ENCODE data around the gene TXNRD2. TPM values are rescaled to one million over a fixed set of nuclear protein-coding genes. Genes with fewer than 3 reads are reported as not detected.

TXNRD2 gene
- total RNA-seq, 1 experiment from 2014 or later, result 29.5 TPM

DNA sequence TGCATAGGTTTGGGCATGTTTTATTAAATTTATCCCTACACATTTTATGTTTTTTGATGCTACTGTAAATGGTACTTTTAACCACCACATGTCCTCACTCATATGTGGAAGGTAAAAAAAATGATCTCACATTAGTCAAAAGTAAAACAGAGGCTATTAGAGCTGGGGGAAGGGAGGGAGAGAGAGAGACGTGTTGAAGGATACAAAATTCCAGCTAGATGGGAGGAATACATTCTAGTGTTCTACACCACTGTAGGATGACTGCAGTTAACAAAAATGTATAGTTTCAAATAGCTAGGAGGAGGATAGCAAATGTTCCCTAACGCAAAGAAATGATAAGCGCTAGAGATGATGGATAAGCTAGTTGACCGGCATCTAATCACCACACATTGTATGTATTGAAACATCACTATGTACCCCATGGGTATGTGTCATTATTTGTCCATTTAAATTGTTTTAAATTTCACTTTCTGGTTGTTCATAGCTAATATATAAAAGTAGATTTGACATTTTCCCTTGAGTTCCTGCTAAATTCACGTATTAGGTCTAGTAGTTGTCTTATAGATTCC lies 77.0 kb downstream of the TXNRD2 start:
- H3K27ac ChIP-seq (ENCODE audit: low read length), result no peak overlapping the region
- no peaks in the 10 kb centered on the region for H3K27me3 ChIP-seq (ENCODE audit: control insufficient read depth, insufficient read depth, low read length)
- intact Hi-C loops (cut with micrococcal nuclease; ENCODE audit: unreplicated experiment) (no loop called here), in situ Hi-C loops (cut with HindIII; ENCODE audit: low pct_unique_long_range_greater_than_20kb, low sequenced_read_pairs) (no loop called here)
- DNase-seq (ENCODE audit: low read depth, low spot score), result no peak
- H3K4me3 ChIP-seq (ENCODE audit: low read depth in 2 of 2, low read length in 2 of 2), result no peak overlapping the region
- TF ChIP-seq SIN3A (IDR thresholded peaks at IDR 0.05; ENCODE audit: borderline replicate concordance, insufficient read depth, low read depth, low read length) (no peak), TCF7L2 (IDR thresholded peaks at IDR 0.05; ENCODE audit: low read depth, low read length) (no peak), POLR2AphosphoS5 (IDR thresholded peaks at IDR 0.05; ENCODE audit: low read depth, low read length) (no peak)
- TF ChIP-seq, protein P1, sequence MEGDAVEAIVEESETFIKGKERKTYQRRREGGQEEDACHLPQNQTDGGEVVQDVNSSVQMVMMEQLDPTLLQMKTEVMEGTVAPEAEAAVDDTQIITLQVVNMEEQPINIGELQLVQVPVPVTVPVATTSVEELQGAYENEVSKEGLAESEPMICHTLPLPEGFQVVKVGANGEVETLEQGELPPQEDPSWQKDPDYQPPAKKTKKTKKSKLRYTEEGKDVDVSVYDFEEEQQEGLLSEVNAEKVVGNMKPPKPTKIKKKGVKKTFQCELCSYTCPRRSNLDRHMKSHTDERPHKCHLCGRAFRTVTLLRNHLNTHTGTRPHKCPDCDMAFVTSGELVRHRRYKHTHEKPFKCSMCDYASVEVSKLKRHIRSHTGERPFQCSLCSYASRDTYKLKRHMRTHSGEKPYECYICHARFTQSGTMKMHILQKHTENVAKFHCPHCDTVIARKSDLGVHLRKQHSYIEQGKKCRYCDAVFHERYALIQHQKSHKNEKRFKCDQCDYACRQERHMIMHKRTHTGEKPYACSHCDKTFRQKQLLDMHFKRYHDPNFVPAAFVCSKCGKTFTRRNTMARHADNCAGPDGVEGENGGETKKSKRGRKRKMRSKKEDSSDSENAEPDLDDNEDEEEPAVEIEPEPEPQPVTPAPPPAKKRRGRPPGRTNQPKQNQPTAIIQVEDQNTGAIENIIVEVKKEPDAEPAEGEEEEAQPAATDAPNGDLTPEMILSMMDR (IDR thresholded peaks at IDR 0.05), result no peak
- TF ChIP-seq, protein P2, sequence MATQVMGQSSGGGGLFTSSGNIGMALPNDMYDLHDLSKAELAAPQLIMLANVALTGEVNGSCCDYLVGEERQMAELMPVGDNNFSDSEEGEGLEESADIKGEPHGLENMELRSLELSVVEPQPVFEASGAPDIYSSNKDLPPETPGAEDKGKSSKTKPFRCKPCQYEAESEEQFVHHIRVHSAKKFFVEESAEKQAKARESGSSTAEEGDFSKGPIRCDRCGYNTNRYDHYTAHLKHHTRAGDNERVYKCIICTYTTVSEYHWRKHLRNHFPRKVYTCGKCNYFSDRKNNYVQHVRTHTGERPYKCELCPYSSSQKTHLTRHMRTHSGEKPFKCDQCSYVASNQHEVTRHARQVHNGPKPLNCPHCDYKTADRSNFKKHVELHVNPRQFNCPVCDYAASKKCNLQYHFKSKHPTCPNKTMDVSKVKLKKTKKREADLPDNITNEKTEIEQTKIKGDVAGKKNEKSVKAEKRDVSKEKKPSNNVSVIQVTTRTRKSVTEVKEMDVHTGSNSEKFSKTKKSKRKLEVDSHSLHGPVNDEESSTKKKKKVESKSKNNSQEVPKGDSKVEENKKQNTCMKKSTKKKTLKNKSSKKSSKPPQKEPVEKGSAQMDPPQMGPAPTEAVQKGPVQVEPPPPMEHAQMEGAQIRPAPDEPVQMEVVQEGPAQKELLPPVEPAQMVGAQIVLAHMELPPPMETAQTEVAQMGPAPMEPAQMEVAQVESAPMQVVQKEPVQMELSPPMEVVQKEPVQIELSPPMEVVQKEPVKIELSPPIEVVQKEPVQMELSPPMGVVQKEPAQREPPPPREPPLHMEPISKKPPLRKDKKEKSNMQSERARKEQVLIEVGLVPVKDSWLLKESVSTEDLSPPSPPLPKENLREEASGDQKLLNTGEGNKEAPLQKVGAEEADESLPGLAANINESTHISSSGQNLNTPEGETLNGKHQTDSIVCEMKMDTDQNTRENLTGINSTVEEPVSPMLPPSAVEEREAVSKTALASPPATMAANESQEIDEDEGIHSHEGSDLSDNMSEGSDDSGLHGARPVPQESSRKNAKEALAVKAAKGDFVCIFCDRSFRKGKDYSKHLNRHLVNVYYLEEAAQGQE (IDR thresholded peaks at IDR 0.05; ENCODE audit: insufficient read depth in 1 of 2, low read depth in 2 of 2, low read length in 1 of 2), result no peak
- H3K36me3 ChIP-seq (ENCODE audit: control insufficient read depth, insufficient read depth, low read length), result no peaks in the 10 kb centered on the region
- ChIA-PET POLR2A (interaction anchor here (0.9 kb wide), 1 partner anchor 14 kb away, joined by 3 read pairs; no protein-coding TSS in a partner anchor), CTCF (no interaction called here)
- no peak for ATAC-seq
- H3K9me3 ChIP-seq (ENCODE audit: control insufficient read depth, insufficient read depth, low read depth, low read length), result no peaks in the 10 kb centered on the region
- BruUV-seq (replicated peaks), result no TSS peak
- no peaks in the 10 kb centered on the region; the same call in 1 of the 2 replicates for H3K4me1 ChIP-seq (ENCODE audit: control insufficient read depth, insufficient read depth, low read length)

DNA sequence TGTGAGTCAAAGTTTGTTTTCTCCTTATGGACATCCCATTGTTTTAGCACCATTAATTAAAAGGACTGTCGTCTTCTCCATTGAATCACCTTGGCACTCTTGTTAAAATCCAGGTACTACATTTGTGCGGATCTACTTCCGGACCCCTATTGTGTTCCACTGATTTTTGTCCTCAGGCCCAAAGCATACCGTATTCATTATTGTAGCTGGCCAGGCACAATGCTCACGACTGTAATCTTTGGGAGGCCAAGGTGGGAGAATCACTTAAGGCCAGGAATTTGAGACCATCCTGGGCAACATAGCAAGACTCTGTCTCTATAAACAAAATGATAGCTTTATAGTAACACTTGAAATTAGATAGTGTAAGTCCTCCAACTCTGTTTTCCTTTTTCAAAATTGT lies 78.0 kb downstream of the TXNRD2 start:
- Histone ChIP-seq H3K9me3 (ENCODE audit: control insufficient read depth, insufficient read depth, low read depth, low read length) (no peaks in the 10 kb centered on the region), H3K4me3 (ENCODE audit: low read depth in 2 of 2, low read length in 2 of 2) (no peak overlapping the region), H3K27me3 (ENCODE audit: control insufficient read depth, insufficient read depth, low read length) (no peaks in the 10 kb centered on the region), H3K36me3 (ENCODE audit: control insufficient read depth, insufficient read depth, low read length) (no peaks in the 10 kb centered on the region), H3K4me1 (ENCODE audit: control insufficient read depth, insufficient read depth, low read length) (no peaks in the 10 kb centered on the region), H3K27ac (ENCODE audit: low read length) (no peak overlapping the region)
- no peak for ATAC-seq
- in situ Hi-C loops (cut with HindIII; ENCODE audit: low pct_unique_long_range_greater_than_20kb, low sequenced_read_pairs) (no loop called here), intact Hi-C loops (cut with micrococcal nuclease; ENCODE audit: unreplicated experiment) (no loop called here)
- POLR2A ChIA-PET, result interaction anchor here (1.0 kb wide), 1 partner anchor 105 kb away, joined by 3 read pairs; no protein-coding TSS in a partner anchor
- TF ChIP-seq, protein P1 (IDR thresholded peaks at IDR 0.05), result no peak
- TF ChIP-seq, protein P2 (IDR thresholded peaks at IDR 0.05; ENCODE audit: insufficient read depth in 1 of 2, low read depth in 2 of 2, low read length in 1 of 2), result no peak
- no peak for TF ChIP-seq POLR2AphosphoS5 (IDR thresholded peaks at IDR 0.05; ENCODE audit: low read depth, low read length)
- no peak for TF ChIP-seq SIN3A (IDR thresholded peaks at IDR 0.05; ENCODE audit: borderline replicate concordance, insufficient read depth, low read depth, low read length)
- no peak for TF ChIP-seq TCF7L2 (IDR thresholded peaks at IDR 0.05; ENCODE audit: low read depth, low read length)
- CTCF ChIA-PET, result no interaction called here
- no TSS peak for BruUV-seq (replicated peaks)
- DNase-seq (ENCODE audit: low read depth, low spot score), result no peak

Measured in Panc1 (cell line).